SKM-1 treated with dmso at 0.1 percent for 144 hours (cell line): ENCODE measurements around the gene FUT3.
A peak's percentile ranks its signal among the peaks of the same experiment; 100 is the strongest.
"Not testable (repeated sequence)": the region's sequence is repeated elsewhere in the genome, so short reads cannot be mapped to it uniquely, and the experiment has no call there.

Source experiments
- DNase-seq: peaks from one replicate; lab custom pipeline; 2025; ENCODE audit not compliant: unreplicated experiment; lab: John Stamatoyannopoulos, UW

The FUT3 gene

GRCh38 chr19:5850189-5850588, 1.1 kb downstream of the FUT3 start:
- no peak for DNase-seq

DNA sequence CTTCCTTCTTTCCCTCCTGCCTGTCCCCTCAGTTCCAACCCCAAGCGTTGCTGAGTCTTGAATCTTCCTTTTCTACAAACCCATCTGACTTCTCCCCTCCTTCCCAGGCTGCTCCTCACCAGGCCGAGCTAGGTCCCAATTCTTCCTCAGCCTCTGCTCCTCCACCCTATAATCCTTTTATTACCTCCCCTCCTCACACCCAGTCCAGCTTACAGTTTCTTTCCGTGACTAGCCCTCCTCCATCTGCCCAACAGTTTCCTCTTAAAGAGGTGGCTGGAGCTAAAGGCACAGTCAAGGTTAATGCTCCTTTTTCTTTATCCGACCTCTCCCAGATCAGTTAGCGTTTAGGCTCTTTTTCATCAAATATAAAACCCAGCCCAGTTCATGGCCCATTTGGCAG, 2.6 kb downstream of the FUT3 start:
- DNase-seq: not testable (repeated sequence)

DNA sequence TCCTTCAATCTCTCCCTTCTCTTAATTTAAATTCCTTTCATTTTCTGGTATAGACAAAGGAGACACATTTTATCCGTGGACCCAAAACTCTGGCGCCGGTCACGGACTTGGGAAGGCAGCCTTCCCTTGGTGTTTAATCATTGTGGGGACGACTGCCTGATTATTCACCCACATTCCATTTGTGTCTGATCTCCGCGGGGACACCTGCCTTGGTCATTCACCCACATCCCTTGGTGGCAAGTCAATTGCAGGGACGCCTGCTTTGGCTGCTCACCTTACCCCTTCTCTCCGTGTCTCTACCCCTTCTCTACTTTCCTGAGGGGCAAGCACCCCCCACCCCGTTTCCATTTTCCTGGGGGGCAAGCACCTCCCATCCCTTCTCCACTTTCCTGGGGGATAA, 3.4 kb downstream of the FUT3 start:
- DNase-seq: not testable (repeated sequence)

DNA sequence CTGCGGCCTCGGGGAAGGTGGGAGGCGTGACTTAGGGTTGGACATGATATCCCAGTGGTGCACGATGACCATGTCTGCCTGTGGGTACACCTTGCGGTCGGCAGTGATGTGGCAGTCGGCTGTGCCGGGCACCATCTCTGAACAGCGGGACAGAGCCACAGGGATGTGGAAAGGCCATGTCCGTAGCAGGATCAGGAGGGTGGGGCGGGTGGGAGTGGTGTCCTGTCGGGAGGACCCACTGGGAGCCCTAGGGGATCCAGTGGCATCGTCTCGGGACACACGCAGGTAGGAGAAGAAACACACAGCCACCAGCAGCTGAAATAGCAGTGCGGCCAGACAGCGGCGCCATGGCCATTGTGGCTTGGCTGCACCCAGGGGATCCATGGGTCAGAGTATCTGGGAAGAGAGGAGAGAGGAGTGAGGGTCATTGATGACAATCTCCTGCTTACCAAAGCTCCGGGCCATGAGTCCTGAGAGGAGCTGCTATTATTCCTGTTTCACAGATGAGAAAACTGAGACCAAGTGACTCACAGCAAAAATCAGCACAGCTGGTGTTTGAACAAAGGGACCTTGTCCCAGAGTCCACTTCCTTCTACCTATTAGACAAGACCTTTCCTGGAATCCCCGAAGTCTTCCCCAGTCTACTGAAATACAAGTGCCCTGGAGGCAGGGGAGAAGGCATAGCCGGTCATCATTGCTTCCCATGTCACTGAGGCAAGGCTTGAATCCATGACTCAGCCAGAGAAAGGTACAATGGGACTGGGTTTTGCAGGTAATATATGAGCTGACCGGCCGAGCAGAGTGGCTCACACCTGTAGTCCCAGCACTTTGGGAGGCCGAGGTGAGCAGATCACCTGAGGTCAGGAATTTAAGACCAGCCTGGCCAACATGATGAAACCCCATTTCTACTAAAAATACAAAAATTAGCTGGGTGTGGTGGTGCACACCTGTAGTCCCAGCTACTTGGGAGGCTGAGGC, 6.5 kb downstream of the FUT3 start:
- DNase-seq: no peak

DNA sequence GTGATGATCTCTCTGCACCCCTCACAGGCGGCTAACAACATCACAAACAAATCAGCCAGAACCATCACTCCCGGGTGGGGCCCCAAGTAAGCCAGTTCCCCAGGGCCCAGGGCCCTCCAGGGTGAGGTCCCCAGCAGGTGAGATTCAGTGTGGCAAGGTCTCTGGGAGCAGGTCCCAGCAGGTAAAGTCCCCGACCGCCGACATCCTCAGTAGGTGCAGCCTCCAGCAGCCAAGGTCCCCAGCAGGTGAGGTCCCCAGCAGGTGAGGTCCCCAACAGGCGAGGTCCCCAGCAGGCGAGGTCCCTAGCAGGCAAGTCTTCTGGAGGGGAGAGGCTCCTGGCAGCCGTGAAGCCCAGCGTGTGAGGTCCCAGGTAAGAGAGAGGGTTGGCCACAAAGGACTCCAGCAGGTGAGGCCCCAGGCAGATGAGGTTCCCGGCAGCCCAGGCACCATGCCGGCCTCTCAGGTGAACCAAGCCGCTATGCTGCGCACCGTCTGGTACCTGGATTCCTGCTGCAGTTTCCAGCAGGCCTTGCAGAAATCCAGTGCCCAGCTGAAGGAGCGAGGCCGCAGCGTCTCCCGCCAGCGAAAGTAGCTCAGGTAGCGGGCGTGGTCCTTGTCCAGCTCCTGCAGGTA, 7.8 kb downstream of the FUT3 start:
- DNase-seq: no peak

- DNase-seq: not testable (repeated sequence)
These were observed 9.5 kb downstream of the FUT3 start for GRCh38 chr19:5841735-5842111.

DNA sequence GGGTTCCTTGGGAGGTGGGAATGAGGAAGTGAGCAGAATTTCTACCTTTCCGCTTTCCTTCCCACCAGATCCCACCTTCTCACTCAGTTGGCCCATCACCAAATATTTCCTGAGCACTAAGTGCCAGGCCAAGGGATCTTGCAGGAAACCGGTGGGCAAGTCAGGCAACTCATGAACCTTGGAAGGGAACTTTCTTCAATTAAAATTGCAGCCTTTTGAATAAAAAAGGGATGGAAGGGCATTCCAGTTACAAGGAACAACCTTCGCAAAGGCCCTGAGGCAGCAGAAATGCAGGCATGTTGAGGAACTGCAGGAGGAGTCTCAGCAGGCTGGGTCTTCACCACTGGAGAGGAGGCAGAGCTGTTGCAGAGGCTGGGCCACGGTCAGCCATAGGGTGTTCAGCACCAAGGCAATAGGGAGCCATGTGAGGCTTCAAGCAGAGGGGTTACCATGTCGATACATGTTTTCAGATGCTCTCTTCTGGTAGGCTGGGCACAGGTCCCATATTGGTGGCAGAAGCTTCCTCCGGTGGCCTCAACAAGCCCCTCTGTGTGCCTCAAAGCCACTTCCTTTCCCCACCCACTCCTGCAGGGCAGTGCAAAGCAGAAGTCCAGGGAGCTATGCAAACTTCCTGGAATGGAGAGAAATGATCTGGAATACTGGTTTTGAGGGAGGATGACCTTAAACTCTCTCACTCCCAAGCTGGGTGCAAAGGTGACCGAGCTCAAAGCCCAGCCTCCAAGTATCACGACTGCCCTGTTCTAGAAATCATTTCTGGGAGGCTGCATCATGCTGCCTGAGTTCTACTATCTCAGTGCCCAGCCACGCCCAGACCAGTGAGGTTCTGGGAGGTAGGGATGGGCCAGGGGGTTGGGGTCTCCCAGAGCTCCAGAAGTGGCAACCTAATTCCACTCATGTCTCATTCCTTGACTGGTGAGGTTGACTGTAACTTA, 11.9 kb downstream of the FUT3 start, which contains the start of gene FUT6:
Gene FUT6 (minus strand): TSS at position 638 of the 953 bp plus-strand sequence. CDS start 7,135 bp downstream, outside the sequence.
- DNase-seq: no peak

GRCh38 chr19:5838353-5839064, 12.7 kb downstream of the FUT3 start:
- no peak for DNase-seq

DNA sequence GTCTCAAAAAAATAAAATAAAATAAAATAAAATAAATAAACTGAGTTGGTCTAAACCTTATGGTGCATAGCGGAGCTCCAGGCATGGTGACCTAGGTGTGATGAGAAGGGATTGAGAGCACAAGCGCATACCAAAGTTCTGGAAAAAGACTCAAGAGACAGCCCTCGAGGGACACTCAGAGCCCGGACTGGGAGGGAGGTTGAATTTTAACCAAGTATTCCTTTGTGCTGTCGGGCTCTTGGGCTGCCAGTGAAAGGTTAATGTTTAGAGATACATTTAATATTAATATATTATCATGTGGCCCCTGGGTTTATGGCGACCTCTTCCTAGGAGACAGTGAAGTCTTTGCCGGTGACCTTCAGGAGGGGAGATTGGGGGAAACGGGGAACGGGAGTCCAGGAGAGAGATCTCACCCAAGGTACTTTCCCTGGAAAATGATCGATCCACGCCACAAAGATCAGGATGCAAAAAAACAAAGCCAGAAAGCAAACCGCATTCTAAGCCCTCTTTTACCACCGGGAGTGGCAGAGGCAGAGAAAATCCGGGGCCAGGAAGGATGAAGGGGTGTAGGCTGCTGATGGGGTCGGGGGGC, 13.4 kb downstream of the FUT3 start:
- DNase-seq: no peak

- DNase-seq: no peak
These were observed 18.6 kb downstream of the FUT3 start for GRCh38 chr19:5832527-5833216.

DNA sequence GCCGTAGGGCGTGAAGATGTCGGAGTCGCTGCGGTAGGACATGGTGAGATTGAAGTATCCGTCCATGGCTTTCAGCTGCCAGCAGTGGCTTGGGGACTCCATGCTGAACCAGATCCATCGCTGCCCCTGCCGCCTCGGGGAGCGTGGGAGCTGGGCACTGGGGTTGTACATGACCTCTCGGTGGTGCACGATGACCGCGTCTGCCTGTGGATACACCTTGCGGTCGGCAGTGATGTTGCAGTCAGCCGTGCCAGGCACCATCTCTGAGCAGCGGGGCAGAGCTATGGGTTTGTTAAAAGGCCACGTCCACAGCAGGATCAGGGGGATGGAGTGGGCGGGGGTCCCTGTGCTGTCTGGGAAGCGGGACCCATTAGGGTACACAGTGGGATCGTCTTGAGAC, 19.2 kb downstream of the FUT3 start:
- DNase-seq: no peak

- DNase-seq: no peak
These were observed 20.1 kb downstream of the FUT3 start for GRCh38 chr19:5831159-5831558.

DNA sequence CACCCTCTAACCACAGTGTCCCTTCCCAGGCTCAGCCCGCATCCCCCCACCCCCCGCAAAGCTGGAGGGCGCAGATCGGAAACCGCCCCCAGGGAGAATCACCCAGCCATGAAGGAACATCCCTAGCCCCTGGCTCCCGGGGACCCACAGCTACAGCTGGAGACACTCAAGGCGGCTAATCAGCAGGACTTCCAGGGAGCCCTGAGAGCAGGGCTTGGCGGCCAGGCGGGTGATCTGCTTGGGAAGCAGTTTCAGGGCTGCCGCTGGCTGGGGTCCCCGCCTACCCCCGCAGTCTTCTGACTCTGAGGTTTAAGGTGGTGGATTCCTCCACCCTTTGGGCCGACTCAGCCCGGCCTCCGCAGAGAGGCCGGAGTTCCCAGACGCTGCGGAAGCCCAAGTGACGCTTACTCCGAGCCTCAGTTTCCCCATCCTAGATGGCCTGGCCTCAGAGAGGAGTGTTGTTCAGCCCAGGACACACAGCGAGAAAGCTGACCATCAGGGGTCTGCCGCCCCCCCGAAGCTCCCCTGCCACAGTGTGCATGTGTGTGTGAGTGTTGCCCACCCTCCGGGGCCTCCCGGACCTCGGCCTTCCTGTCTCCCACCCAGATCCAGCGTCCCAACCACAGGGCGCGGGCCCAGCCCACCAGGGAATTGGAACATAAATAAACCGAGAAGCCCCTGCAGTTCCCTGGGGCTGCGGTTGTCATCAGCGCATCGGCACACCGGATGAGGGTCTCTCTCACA, 21.5 kb downstream of the FUT3 start:
- no peak for DNase-seq

DNA sequence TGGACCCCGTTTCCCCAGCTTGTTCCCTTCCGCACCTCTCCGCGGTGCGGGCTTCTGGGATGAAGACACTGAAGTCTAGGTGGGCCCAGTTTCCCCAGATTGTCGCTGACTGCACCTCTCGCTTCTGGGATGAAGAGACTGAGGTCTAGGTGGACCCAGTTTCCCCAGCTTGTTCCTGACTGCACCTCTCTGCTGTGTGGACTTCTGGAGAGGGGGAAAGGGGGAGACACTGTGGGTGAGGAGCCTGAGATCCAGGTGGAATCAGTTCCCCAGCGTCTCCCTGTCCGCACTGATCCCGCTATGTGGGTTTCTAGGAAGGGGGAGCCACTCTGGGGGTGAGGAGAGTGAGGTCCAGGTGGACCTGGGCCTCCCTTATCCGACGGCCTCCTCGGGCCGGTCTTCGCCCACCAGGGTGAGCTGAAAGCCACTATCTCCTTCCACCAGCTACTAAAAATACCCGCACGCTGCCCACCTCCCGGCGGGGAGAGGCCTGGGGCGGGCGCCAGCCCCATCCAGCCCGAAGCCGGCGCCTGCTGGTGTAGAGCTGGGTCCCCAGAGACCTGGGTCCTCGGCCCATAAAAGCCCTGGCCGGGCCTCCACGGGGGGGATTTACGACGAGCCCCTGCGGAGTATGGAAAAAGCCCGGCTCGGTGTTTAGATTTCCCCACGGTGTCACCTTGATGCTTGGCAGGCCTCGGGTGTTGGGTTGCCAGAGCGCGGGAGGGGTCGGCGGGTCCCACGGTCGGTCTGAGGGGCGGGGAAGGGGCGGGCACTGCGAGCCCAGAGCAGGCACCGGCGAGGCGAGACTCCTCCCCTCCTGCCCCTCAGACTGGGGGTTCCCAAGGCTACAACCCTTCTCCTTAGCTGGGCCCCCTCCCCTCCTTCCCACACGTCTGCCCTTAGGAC, 22.3 kb downstream of the FUT3 start:
- DNase-seq: no peak

DNA sequence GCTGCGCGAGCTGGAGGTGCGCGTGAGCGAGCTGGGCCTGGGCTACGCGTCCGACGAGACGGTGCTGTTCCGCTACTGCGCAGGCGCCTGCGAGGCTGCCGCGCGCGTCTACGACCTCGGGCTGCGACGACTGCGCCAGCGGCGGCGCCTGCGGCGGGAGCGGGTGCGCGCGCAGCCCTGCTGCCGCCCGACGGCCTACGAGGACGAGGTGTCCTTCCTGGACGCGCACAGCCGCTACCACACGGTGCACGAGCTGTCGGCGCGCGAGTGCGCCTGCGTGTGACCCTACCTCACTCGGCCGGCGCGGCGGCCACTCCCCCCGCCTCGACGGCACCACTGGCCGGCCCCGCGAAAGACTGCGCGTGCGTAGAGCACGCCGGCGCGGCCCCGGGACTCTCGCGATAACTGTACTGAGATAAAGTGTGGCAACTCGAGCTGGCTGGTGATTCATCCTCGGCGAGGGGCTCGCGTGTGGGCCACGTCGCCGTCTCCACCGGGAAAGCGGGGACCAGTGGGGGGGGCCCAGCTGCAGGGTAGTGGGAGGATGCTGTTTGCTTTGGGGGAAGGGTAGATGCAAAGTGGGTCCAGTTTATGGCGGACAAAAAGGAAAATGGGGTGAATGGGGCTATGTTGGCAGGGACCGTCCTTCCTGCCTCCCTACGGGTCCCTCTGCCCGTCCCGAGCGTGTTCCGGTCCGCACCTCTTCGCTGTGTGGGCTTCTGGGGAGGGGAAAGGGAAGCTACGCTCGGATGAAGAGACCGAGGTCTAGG, 23.2 kb downstream of the FUT3 start:
- DNase-seq: peak; percentile 97

- DNase-seq: no peak
These were observed 23.8 kb downstream of the FUT3 start for GRCh38 chr19:5827342-5827890.
